ENCODE data around the gene SLC39A11. TPM values are rescaled to one million over a fixed set of nuclear protein-coding genes. Genes with fewer than 3 reads are reported as not detected.

SLC39A11 gene
- total and polyA plus RNA-seq, 3 donors from 2014 or later: 11.4 to 18.6 (median 18.0) TPM

DNA sequence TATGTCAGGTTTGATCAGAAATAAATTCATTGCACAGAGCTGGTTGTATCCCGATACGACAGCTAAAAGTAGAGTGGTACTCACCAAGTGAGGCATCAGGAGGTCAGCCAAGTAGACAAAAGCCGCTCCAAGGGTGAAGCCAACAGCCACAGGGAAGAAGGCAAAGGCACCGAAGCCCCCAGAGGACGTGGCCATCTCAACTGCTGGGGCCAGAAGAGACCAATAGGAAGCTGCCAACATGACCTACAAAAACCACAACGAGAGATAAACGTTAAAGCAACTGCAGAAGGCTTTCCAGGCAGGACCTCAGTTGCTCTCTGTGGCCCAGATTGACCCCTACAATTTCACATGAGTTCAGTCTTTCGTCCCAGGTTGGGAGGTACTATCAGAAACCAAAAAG lies 61.0 kb downstream of the SLC39A11 start:
- DNase-seq: no peak
- no peaks in the 10 kb centered on the region for H3K9me3 ChIP-seq
- H3K36me3 ChIP-seq (ENCODE audit: low read depth, missing control alignments): no peaks in the 10 kb centered on the region
- WGBS, 2 donors: 85 to 93% methylated on average over 8 of the region's 8 CpGs
- H3K4me1 ChIP-seq: no peaks in the 10 kb centered on the region
- H3K27me3 ChIP-seq: no peaks in the 10 kb centered on the region
- no peak overlapping the region for H3K27ac ChIP-seq
- no peak overlapping the region for H3K4me3 ChIP-seq
- intact Hi-C loops (cut with DNase I; ENCODE audit: low total_unique reads): no loop called here
- TF ChIP-seq POLR2A (IDR thresholded peaks at IDR 0.05): no peak
- TF ChIP-seq, protein P1, sequence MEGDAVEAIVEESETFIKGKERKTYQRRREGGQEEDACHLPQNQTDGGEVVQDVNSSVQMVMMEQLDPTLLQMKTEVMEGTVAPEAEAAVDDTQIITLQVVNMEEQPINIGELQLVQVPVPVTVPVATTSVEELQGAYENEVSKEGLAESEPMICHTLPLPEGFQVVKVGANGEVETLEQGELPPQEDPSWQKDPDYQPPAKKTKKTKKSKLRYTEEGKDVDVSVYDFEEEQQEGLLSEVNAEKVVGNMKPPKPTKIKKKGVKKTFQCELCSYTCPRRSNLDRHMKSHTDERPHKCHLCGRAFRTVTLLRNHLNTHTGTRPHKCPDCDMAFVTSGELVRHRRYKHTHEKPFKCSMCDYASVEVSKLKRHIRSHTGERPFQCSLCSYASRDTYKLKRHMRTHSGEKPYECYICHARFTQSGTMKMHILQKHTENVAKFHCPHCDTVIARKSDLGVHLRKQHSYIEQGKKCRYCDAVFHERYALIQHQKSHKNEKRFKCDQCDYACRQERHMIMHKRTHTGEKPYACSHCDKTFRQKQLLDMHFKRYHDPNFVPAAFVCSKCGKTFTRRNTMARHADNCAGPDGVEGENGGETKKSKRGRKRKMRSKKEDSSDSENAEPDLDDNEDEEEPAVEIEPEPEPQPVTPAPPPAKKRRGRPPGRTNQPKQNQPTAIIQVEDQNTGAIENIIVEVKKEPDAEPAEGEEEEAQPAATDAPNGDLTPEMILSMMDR (IDR thresholded peaks at IDR 0.05): no peak

GRCh38 chr17:73030995-73031394 lies 61.5 kb downstream of the SLC39A11 start:
- intact Hi-C loops (cut with DNase I; ENCODE audit: low total_unique reads): no loop called here
- H3K9me3 ChIP-seq: no peaks in the 10 kb centered on the region
- TF ChIP-seq POLR2A (IDR thresholded peaks at IDR 0.05): no peak
- TF ChIP-seq, protein P1 (IDR thresholded peaks at IDR 0.05): no peak
- no peaks in the 10 kb centered on the region for H3K4me1 ChIP-seq
- no peak for DNase-seq
- no peaks in the 10 kb centered on the region for H3K27me3 ChIP-seq
- 82 to 89% methylated on average over 4 of the region's 4 CpGs for WGBS, 2 donors
- H3K36me3 ChIP-seq (ENCODE audit: low read depth, missing control alignments): no peaks in the 10 kb centered on the region
- H3K27ac ChIP-seq: no peak overlapping the region
- no peak overlapping the region for H3K4me3 ChIP-seq

- Histone ChIP-seq H3K36me3 (ENCODE audit: low read depth, missing control alignments) (no peaks in the 10 kb centered on the region), H3K27me3 (no peaks in the 10 kb centered on the region), H3K9me3 (no peaks in the 10 kb centered on the region), H3K27ac (no peak overlapping the region), H3K4me1 (no peaks in the 10 kb centered on the region), H3K4me3 (no peak overlapping the region)
- DNase-seq: no peak
- WGBS, 2 donors: 82 to 88% methylated on average over 8 of the region's 8 CpGs
- TF ChIP-seq POLR2A (IDR thresholded peaks at IDR 0.05): no peak
- TF ChIP-seq, protein P1 (IDR thresholded peaks at IDR 0.05): no peak
- intact Hi-C loops (cut with DNase I; ENCODE audit: low total_unique reads): no loop called here
Measured at GRCh38 chr17:73030501-73030921, 62.0 kb downstream of the SLC39A11 start.

- Histone ChIP-seq H3K9me3 (no peaks in the 10 kb centered on the region), H3K4me1 (no peaks in the 10 kb centered on the region), H3K4me3 (no peak overlapping the region), H3K27ac (no peak overlapping the region), H3K27me3 (no peaks in the 10 kb centered on the region), H3K36me3 (ENCODE audit: low read depth, missing control alignments) (no peaks in the 10 kb centered on the region)
- intact Hi-C loops (cut with DNase I; ENCODE audit: low total_unique reads): no loop called here
- DNase-seq: no peak
- TF ChIP-seq, protein P1 (IDR thresholded peaks at IDR 0.05): no peak
- TF ChIP-seq POLR2A (IDR thresholded peaks at IDR 0.05): no peak
- 87 to 94% methylated on average over 6 to 8 of the region's 8 CpGs for whole genome bisulfite sequencing, 2 donors
Measured at GRCh38 chr17:73029991-73030390, 62.5 kb downstream of the SLC39A11 start.

DNA sequence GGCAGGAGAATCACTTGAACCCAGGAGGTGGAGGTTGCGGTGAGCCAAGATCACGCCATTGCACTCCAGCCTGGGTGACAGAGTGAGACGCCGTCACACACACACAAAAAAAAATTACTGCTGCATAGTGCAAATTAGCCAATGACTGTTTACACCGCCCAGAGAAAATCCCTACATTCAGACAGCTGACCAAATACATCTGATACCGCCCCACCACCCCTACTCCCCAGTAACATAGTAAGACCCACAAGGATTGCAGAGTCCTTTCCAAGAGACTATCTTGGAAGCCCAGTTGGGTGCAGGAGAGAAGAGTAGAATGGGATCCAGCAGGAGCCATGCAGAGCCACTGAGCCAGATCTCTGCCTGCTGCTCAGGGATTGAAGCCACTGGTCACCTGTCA lies 63.5 kb downstream of the SLC39A11 start:
- no peak for TF ChIP-seq POLR2A (IDR thresholded peaks at IDR 0.05)
- TF ChIP-seq, protein P1 (IDR thresholded peaks at IDR 0.05): no peak
- Histone ChIP-seq H3K9me3 (no peaks in the 10 kb centered on the region), H3K27me3 (no peaks in the 10 kb centered on the region), H3K4me1 (no peaks in the 10 kb centered on the region), H3K4me3 (no peak overlapping the region), H3K36me3 (ENCODE audit: low read depth, missing control alignments) (no peaks in the 10 kb centered on the region), H3K27ac (no peak overlapping the region)
- intact Hi-C loops (cut with DNase I; ENCODE audit: low total_unique reads): no loop called here
- DNase-seq: no peak
- WGBS, 2 donors: 97% methylated on average over 6 of the region's 6 CpGs

All from testis (tissue), 3 donors.